GM23248 (cell line): ENCODE results near the gene NRSN2. TPM values are rescaled to one million over a fixed set of nuclear protein-coding genes. Genes with fewer than 3 reads are reported as not detected.
A peak's percentile ranks its signal among the peaks of the same experiment; 100 is the strongest.
"Not testable (repeated sequence)": the region's sequence is repeated elsewhere in the genome, so short reads cannot be mapped to it uniquely, and the experiment has no call there.

Source experiments
- DNase-seq: peaks from one replicate; pipeline ENCODE4 v3.0.0-alpha.2; 2015
- H2AFZ ChIP-seq: fragments of 200-600 bp; sonication (generic); 2 replicates; pipeline ENCODE4 v1.6.1; 2016; ENCODE audit warnings: antibody characterized with exemption
- H3F3A ChIP-seq: fragments of 200-600 bp; sonication (generic); 2 replicates; pipeline ENCODE4 v1.6.1; 2016; ENCODE audit warnings: mild to moderate bottlenecking, antibody characterized with exemption, mixed run types; ENCODE audit not compliant: insufficient read depth
- H3K27ac ChIP-seq: fragments of 200-600 bp; sonication (generic); 2 replicates; pipeline ENCODE4 v1.5.1; 2016; ENCODE audit warnings: mild to moderate bottlenecking
- H3K27me3 ChIP-seq: fragments of 200-600 bp; sonication (generic); replicated peaks from 2 replicates; pipeline ENCODE4 v1.6.1; 2016; ENCODE audit warnings: mild to moderate bottlenecking; ENCODE audit not compliant: insufficient read depth
- H3K36me3 ChIP-seq: fragments of 200-600 bp; sonication (generic); 2 replicates; pipeline ENCODE4 v1.6.1; 2016; ENCODE audit warnings: low read depth, mild to moderate bottlenecking
- H3K4me1 ChIP-seq: fragments of 200-600 bp; sonication (generic); 2 replicates; pipeline ENCODE4 v1.6.1; 2016; ENCODE audit warnings: mild to moderate bottlenecking; ENCODE audit not compliant: insufficient read depth
- H3K4me2 ChIP-seq: fragments of 200-600 bp; sonication (generic); one replicate; pipeline ENCODE4 v1.6.1; 2016; ENCODE audit warnings: mild to moderate bottlenecking; ENCODE audit not compliant: unreplicated experiment
- H3K4me3 ChIP-seq: fragments of 200-600 bp; sonication (generic); 2 replicates; pipeline ENCODE4 v1.5.1; 2016; ENCODE audit warnings: mild to moderate bottlenecking
- H3K79me2 ChIP-seq: fragments of 200-600 bp; sonication (generic); 2 replicates; pipeline ENCODE4 v1.6.1; 2016; ENCODE audit warnings: mild to moderate bottlenecking; ENCODE audit not compliant: insufficient read depth
- H3K9ac ChIP-seq: fragments of 200-600 bp; sonication (generic); 2 replicates; pipeline ENCODE4 v1.6.1; 2016; ENCODE audit warnings: mild to moderate bottlenecking
- H3K9me2 ChIP-seq: fragments of 200-600 bp; sonication (generic); 2 replicates; pipeline ENCODE4 v1.6.1; 2016; ENCODE audit warnings: mixed run types, mild to moderate bottlenecking, moderate library complexity; ENCODE audit not compliant: insufficient read depth
- H3K9me3 ChIP-seq: fragments of 200-600 bp; sonication (generic); one replicate; pipeline ENCODE4 v1.6.1; 2017; ENCODE audit warnings: low read depth
- H4K20me1 ChIP-seq: fragments of 200-600 bp; sonication (generic); 2 replicates; pipeline ENCODE4 v1.6.0; 2016; ENCODE audit not compliant: insufficient read depth
- EZH2 ChIP-seq: fragments of 200-600 bp; sonication (generic); IDR thresholded peaks from 2 replicates; pipeline ENCODE4 v1.6.1; 2018; ENCODE audit warnings: antibody characterized with exemption, mild to moderate bottlenecking; ENCODE audit not compliant: insufficient read depth, poor library complexity, severe bottlenecking
- EZH2phosphoT487 ChIP-seq: fragments of 200-600 bp; sonication (generic); IDR thresholded peaks from 2 replicates; pipeline ENCODE4 v1.6.1; 2018; ENCODE audit warnings: antibody characterized with exemption, moderate library complexity, mild to moderate bottlenecking, low read depth; ENCODE audit not compliant: insufficient read depth
- WGBS, 2 experiments: methylation state at CpG; one replicate each; pipeline ENCODE4 v1.1.6; 2015 to 2017; ENCODE audit warnings: low lambda C conversion rate in 2 of 2, low coverage in 1 of 2; ENCODE audit errors: missing lambda C conversion rate in 2 of 2; 5-methylcytosine and 5-hydroxymethylcytosine counted together
- in situ Hi-C: fragments of 300-500 bp; cut with MboI; formaldehyde crosslinking; loops from 2 replicates; pipeline ENCODE4 v1.15.0; 2020
- polyA plus RNA-seq: library from polyadenylated mRNA; unstranded; fragments of >200 nt; fragmentation: Nextera tagmentation; extraction: Ambion mirVana; gene quantifications from 2 replicates; pipeline ENCODE4 v1.2.1, GENCODE V29; 2016
- total RNA-seq: library from RNA; depleted of rRNA; stranded (reverse); fragments of >200 nt; shearing (Covaris generic); gene quantifications from 2 replicates; pipeline ENCODE4 v1.2.3, GENCODE V29; 2014

Gene NRSN2
- total and polyA plus RNA-seq, 2 experiments from 2014 or later: 76.7 to 76.8 TPM

DNA sequence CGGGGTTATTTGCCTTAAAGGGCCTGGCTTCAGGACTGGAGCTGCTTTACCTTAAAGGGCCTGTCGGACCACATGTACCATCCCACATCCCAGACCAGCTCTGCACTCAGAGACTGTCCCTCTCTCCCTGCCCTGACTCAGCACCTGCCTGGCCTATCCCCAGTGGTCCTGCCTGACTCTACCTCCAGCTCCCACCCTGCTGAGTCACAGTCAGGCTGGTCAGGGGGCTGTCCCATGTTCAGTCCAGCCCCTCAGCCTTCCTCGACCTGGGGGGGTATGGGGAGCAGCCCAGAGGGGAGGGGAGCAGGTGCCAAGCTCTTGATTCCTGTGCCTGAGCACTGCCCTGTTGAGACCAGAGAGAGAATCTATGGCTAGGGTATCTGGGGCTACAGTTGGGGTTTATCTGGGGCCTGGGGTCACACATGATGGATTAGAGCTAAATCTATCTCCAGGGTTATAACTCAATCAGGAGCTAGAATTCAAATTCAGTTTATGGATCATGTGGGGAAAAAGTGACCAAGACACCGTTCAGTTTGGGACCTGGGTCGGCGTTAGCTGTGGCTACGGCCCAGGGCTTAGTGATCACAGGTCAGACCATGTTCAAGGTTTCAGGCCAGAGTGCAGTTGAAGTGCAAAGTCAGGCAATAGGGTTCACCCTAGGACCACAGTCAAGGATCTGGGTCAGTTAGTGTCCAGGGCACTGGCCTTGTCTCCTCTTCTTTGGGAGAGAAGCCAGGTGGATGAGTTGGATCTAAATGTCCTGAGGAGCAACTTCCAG, 24.3 kb downstream of the NRSN2 start:
- no peaks in the 10 kb centered on the region for H3K9me2 ChIP-seq
- H3K4me1 ChIP-seq: peaks cover 14% of the 10 kb centered on the region
- H3K4me2 ChIP-seq: no peak overlapping the region
- DNase-seq: no peak
- no peaks in the 10 kb centered on the region for H3K36me3 ChIP-seq
- H3F3A ChIP-seq: peaks cover 4% of the 10 kb centered on the region
- H3K4me3 ChIP-seq: no peak overlapping the region
- H3K9ac ChIP-seq: peak overlapping the region; percentile 14; the same call in 1 of the 2 replicates
- no peaks in the 10 kb centered on the region for H4K20me1 ChIP-seq
- H3K79me2 ChIP-seq: no peaks in the 10 kb centered on the region
- WGBS, 2 experiments: 84 to 92% methylated on average over 7 of the region's 7 CpGs
- no peaks in the 10 kb centered on the region for H3K9me3 ChIP-seq
- peak overlapping the region; percentile 51 for H3K27ac ChIP-seq
- in situ Hi-C loops: no loop called here
- no peaks in the 10 kb centered on the region for H3K27me3 ChIP-seq
- TF ChIP-seq EZH2phosphoT487 (no peak), EZH2 (no peak)
- H2AFZ ChIP-seq: peak overlapping the region; percentile 60

DNA sequence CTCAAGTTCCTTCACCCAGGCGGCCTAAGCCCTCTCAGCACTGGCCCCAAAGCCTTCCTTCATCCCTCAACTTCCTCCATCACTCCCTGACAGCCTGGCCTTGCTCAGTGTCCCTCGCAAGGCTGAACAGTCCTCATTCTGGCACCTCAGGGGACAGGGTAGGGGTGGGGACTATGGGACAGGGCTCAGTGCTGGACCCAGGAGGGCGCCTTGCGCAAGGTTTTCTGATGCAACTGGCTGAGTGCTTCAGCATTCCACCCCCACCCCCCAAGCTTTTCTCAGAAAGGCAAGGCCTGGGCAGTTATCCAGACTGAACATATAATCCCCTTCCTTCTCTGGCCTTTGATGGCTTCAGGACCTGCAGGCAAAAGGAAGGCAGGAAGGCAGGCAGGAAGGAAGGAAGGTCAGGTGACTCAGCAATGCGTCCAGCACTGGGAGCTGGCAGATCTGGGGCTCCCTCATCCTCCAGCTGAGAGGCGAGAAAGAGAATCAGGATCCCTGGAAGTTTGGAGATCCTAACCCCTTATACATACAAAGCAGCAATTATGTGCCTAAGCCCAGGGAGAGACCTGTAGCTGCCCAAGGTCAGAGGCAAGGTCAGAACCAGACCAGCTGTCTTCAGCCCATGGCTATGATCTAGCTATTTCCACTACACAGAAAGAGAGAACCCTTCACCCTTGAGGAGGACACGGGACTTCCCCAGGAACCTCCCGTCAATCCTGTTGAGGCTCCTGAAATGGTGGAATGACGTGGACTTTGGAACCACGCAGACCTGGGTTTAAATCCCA, 25.0 kb downstream of the NRSN2 start:
- H3K4me3 ChIP-seq: no peak overlapping the region
- peak overlapping the region; percentile 15 for H3K4me2 ChIP-seq
- H3K9me2 ChIP-seq: no peaks in the 10 kb centered on the region
- peak overlapping the region; percentile 51 for H3K27ac ChIP-seq
- H3F3A ChIP-seq: no peaks in the 10 kb centered on the region; the same call in 1 of the 2 replicates
- H3K79me2 ChIP-seq: no peaks in the 10 kb centered on the region
- 70 to 73% methylated on average over 10 of the region's 10 CpGs for WGBS, 2 experiments
- peak; percentile 85 for DNase-seq
- peaks cover 14% of the 10 kb centered on the region for H3K4me1 ChIP-seq
- no peaks in the 10 kb centered on the region for H3K9me3 ChIP-seq
- H4K20me1 ChIP-seq: no peaks in the 10 kb centered on the region
- peak overlapping the region; percentile 60 for H2AFZ ChIP-seq
- peak overlapping the region; percentile 14; the same call in 1 of the 2 replicates for H3K9ac ChIP-seq
- no peak for TF ChIP-seq EZH2phosphoT487
- no peak for TF ChIP-seq EZH2
- in situ Hi-C loops: no loop called here
- H3K36me3 ChIP-seq: no peaks in the 10 kb centered on the region
- H3K27me3 ChIP-seq: no peaks in the 10 kb centered on the region

DNA sequence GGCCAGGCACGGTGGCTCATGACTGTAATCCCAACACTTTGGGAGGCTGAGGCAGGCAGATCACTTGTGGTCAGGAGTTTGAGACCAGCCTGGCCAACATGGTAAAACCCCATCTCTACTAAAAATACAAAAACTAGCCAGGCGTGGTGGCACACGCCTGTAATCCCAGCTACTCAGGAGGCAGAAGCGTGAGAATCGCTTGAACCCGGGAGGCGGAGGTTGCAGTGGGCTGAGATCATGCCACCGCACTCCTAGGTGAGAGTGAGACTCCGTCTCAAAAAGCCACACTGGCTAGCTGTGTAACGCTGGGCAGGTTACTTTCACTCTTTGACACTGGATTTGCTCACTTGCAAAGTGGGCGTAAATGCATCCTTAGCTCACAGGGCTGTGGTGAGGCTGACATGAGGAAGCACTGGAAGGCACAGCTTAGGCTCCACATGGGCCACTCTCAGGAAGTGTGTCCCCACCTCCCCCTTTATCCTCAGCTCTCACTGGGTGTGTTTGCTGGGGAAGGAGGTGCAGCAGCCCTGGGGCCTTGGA, 25.7 kb downstream of the NRSN2 start:
- H3K27ac ChIP-seq: peak overlapping the region; percentile 51
- H3K4me1 ChIP-seq: peaks cover 14% of the 10 kb centered on the region
- in situ Hi-C loops, H4K20me1 ChIP-seq, H3K27me3 ChIP-seq, H3K9me2 ChIP-seq, H3K36me3 ChIP-seq, H3K4me3 ChIP-seq, H3K9ac ChIP-seq, H3K9me3 ChIP-seq, DNase-seq, H3K79me2 ChIP-seq, H3F3A ChIP-seq: not testable (repeated sequence)
- peak overlapping the region; percentile 60; the same call in 1 of the 2 replicates for H2AFZ ChIP-seq
- 97% methylated on average over 11 of the region's 11 CpGs for WGBS, 2 experiments
- peak overlapping the region; percentile 15 for H3K4me2 ChIP-seq

DNA sequence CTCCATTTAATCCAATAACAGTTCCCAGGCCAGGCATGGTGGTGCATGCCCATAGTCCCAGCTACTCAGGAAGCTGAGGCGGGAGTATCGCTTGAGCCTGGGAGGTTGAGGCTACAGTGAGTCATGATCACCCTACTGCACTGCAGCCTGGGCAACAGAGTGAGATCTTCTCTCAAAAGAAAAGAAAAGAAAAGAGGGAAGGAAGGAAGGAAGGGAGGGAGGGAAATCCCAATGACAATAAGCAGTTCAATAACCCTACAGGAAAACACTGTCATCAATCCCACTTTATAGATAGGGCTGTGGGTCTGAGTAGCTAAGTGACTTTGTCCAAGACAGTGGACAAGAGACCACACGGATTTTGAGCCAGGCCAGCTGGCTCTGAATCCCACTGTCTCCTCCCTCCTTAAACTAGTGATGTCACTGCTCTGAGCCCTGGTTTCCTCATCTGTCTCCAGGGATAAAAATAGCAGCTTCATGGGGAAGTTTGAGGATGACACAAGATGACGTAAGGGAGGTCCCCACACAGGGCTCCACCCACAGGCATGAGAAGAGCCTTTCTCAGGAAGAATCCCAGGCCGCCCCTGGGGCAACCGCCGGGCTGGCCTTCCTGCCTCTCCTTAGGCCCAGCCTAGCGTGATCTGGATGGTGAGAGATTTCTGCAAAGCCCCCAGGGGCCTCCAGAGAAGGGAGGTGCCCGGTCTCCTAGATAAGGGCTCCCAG, 26.4 kb downstream of the NRSN2 start:
- Histone ChIP-seq H3K4me2 (no peak overlapping the region), H3K9ac (no peak overlapping the region), H3K4me3 (no peak overlapping the region), H3K4me1 (peaks cover 14% of the 10 kb centered on the region), H3K79me2 (no peaks in the 10 kb centered on the region), H3K9me3 (no peaks in the 10 kb centered on the region), H2AFZ (no peak overlapping the region), H4K20me1 (no peaks in the 10 kb centered on the region), H3K36me3 (no peaks in the 10 kb centered on the region), H3K27me3 (no peaks in the 10 kb centered on the region), H3K27ac (peak overlapping the region; percentile 46; the same call in 1 of the 2 replicates), H3K9me2 (no peaks in the 10 kb centered on the region), H3F3A (no peaks in the 10 kb centered on the region; the same call in 1 of the 2 replicates)
- 72 to 77% methylated on average over 9 of the region's 9 CpGs for WGBS, 2 experiments
- no peak for TF ChIP-seq EZH2phosphoT487
- no peak for TF ChIP-seq EZH2
- peak; percentile 83 for DNase-seq
- in situ Hi-C loops: no loop called here
